Neural crest cell (in vitro differentiated cells): Measurements from ENCODE around the gene ZNF134. TPM values are rescaled to one million over a fixed set of nuclear protein-coding genes. Genes with fewer than 3 reads are reported as not detected.

ENCODE experiments used
- DNase-seq: peaks from one replicate; pipeline ENCODE4 v3.0.0; 2021; ENCODE audit warnings: low read depth, mixed read lengths, low spot score
- H3K27ac Mint-ChIP-seq: one replicate; pipeline ENCODE4 v1.8.0; 2021; ENCODE audit warnings: mild to moderate bottlenecking, mixed read lengths; ENCODE audit not compliant: unreplicated experiment
- H3K27me3 Mint-ChIP-seq: 2 replicates; pipeline ENCODE4 v1.8.0; 2021; ENCODE audit warnings: low read depth, mild to moderate bottlenecking, mixed read lengths
- H3K36me3 Mint-ChIP-seq: 2 replicates; pipeline ENCODE4 v1.8.0; 2021; ENCODE audit warnings: low read depth, mild to moderate bottlenecking, mixed read lengths
- H3K4me1 Mint-ChIP-seq: 2 replicates; pipeline ENCODE4 v1.8.0; 2021; ENCODE audit warnings: mixed read lengths
- H3K4me3 Mint-ChIP-seq: one replicate; pipeline ENCODE4 v1.8.0; 2021; ENCODE audit warnings: mild to moderate bottlenecking, mixed read lengths
- H3K9me3 Mint-ChIP-seq: 2 replicates; pipeline ENCODE4 v1.8.0; 2021; ENCODE audit warnings: mixed read lengths
- total RNA-seq: library from RNA; stranded (reverse); gene quantifications from 2 replicates; pipeline ENCODE4 v1.2.1, GENCODE V29; 2021
- TF ChIP-seq, protein P1 (sequence below): fragments of 200-600 bp; sonication (generic); conservative IDR thresholded peaks from 2 replicates; pipeline ENCODE4 v1.5.0; 2021; ENCODE audit warnings: antibody characterized with exemption, mild to moderate bottlenecking

ZNF134 gene
- total RNA-seq, 1 donor from 2014 or later, result 31.7 TPM

DNA sequence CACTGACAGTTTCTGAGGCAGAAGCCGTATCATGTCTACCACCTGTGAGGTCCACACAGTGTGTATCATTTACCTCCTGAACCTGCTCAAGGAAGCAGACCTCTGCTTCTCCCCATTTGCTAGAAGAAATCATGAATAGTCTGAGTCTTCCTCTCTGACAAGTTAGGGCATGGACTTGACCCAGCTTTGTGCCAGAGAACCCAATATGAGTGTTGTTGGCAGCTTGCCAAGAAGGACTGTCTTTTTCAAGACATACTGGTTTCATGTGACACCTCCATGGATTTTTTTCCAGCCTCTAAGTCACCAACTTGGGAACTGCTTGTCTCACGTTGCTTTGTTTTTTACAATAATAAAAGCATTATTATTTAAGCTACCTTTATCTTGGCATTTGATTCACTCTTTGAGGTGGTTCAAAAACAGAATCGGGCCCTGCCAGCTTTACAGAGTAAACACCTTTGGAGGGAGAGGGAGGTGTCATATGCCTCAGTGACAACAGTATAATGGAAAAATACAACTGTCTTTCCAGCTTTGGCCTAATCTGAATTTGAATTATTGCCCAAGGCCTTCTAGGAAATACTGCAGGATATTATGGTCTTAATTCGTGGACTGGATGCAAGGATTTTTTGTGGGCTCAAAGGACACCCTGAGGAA, 28.5 kb downstream of the ZNF134 start:
- Mint-ChIP-seq H3K36me3 (peaks cover 78% of the 10 kb centered on the region), H3K9me3 (peaks cover 27% of the 10 kb centered on the region), H3K4me1 (no peaks in the 10 kb centered on the region), H3K4me3 (no peak overlapping the region), H3K27me3 (no peaks in the 10 kb centered on the region), H3K27ac (no peak overlapping the region)
- TF ChIP-seq, protein P1, sequence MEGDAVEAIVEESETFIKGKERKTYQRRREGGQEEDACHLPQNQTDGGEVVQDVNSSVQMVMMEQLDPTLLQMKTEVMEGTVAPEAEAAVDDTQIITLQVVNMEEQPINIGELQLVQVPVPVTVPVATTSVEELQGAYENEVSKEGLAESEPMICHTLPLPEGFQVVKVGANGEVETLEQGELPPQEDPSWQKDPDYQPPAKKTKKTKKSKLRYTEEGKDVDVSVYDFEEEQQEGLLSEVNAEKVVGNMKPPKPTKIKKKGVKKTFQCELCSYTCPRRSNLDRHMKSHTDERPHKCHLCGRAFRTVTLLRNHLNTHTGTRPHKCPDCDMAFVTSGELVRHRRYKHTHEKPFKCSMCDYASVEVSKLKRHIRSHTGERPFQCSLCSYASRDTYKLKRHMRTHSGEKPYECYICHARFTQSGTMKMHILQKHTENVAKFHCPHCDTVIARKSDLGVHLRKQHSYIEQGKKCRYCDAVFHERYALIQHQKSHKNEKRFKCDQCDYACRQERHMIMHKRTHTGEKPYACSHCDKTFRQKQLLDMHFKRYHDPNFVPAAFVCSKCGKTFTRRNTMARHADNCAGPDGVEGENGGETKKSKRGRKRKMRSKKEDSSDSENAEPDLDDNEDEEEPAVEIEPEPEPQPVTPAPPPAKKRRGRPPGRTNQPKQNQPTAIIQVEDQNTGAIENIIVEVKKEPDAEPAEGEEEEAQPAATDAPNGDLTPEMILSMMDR, result no peak
- no peak for DNase-seq

DNA sequence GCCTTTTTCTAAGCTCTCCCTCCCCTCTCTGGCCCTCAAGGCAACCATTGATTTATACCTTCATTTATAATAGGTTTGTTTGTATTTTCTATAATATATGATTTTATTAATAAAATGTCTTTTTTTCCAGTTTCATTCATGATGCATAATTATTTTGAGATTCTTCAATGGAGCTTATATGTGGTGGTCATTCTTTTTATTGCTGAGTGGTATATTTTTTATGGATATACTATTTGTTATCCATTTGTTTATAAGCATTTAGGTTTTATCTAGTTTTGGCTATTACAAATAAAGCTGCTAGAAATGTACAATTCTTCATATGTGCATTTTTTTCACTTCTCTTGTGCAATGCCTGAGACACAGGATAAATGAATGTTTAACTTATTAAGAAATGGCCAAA, 29.7 kb downstream of the ZNF134 start:
- Mint-ChIP-seq H3K9me3 (peaks cover 21% of the 10 kb centered on the region), H3K27ac (no peak overlapping the region)
- TF ChIP-seq, protein P1, result no peak

DNA sequence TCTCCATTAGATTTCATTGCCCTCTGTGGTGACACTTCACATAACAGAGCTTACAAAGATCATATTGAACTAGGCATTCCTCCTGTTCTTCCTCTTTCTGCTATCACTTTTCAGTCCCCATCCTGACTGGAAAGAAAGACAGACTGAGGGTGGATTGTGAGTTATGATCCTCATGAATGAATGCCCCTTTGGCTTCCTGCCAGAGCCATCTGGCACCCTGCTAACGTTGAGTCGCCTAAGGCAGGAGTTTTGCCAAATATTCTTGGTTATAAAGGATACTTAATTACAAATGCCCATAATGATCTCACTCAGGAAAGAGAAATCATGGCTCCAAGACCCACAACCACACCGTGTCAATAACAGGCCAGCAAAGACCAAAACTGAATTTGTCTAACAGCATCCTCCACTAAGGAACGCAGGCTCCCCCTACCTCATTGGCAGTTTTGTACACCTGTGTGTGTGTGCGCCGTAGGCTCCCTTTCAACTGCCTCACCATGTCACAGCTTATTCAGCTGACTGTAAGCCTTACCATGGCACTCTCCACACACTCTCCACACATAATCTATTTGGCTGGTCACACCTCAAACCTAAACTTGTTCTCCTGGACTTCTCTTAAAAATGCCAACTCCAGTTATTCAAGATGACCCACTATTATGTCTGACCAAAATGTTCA, 34.4 kb downstream of the ZNF134 start:
- TF ChIP-seq, protein P1, result no peak
- no peak for DNase-seq
- Mint-ChIP-seq H3K9me3 (peaks cover 5% of the 10 kb centered on the region), H3K27me3 (peaks cover 14% of the 10 kb centered on the region), H3K27ac (no peak overlapping the region), H3K4me1 (no peaks in the 10 kb centered on the region), H3K4me3 (no peak overlapping the region), H3K36me3 (peaks cover 20% of the 10 kb centered on the region)

More for the DNA sequence above, 29.7 kb downstream of the ZNF134 start:
- peaks cover 67% of the 10 kb centered on the region for H3K36me3 Mint-ChIP-seq
- H3K4me3 Mint-ChIP-seq, result no peak overlapping the region
- DNase-seq, result no peak
- H3K4me1 Mint-ChIP-seq, result no peaks in the 10 kb centered on the region
- no peaks in the 10 kb centered on the region for H3K27me3 Mint-ChIP-seq

DNA sequence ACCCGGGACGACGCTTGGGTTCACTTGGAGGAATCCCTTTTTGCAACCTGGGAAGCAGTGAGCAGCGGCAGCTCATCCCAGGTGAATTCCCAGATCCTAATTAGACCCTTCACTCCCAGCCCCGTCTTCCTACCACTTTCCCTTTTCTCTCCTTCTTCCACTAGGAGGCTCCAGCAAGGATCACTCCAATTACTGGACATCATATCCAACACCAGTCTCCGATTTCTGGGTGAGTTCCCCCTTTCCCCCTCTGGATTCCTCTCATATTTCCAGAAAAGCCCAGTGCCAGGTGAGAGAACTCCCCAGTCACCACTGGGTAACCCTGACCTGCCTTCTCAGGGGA, 37.6 kb downstream of the ZNF134 start:
- H3K36me3 Mint-ChIP-seq, result peaks cover 2% of the 10 kb centered on the region
- no peak overlapping the region for H3K4me3 Mint-ChIP-seq
- DNase-seq, result no peak
- H3K27ac Mint-ChIP-seq, result no peak overlapping the region
- no peaks in the 10 kb centered on the region for H3K4me1 Mint-ChIP-seq
- peaks cover 38% of the 10 kb centered on the region for H3K27me3 Mint-ChIP-seq
- peaks cover 17% of the 10 kb centered on the region for H3K9me3 Mint-ChIP-seq
- TF ChIP-seq, protein P1, result no peak

DNA sequence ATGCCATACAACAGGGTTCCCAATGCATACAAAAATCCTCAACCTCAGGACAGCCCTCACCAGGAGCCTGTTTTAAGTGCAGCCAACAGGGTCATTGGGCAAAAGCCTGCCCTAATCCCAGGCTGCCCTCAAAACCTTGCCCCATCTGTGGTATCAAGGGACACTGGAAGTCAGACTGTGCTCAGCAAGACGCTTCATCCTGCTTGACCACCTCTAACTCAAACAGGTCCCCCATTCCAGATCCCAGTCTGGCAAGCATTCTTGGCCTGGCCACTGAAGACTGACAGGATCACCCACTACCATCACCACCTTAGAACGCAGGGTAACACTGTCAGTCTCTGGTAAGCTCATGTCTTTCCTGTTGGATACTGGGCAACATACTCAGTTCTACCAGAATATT, 39.6 kb downstream of the ZNF134 start:
- Mint-ChIP-seq H3K4me1 (no peaks in the 10 kb centered on the region), H3K27me3 (peaks cover 53% of the 10 kb centered on the region), H3K9me3 (peaks cover 17% of the 10 kb centered on the region), H3K27ac (no peak overlapping the region), H3K36me3 (no peaks in the 10 kb centered on the region), H3K4me3 (no peak overlapping the region)
- TF ChIP-seq, protein P1, result no peak
- DNase-seq, result no peak
